Kidney glomerular epithelial cell (primary cell): ENCODE measurements around the gene VAV3.
A peak's percentile ranks its signal among the peaks of the same experiment; 100 is the strongest.

Experiments
- DNase-seq: peaks from one replicate; lab custom pipeline; 2025; lab: John Stamatoyannopoulos, UW

VAV3 gene

DNA sequence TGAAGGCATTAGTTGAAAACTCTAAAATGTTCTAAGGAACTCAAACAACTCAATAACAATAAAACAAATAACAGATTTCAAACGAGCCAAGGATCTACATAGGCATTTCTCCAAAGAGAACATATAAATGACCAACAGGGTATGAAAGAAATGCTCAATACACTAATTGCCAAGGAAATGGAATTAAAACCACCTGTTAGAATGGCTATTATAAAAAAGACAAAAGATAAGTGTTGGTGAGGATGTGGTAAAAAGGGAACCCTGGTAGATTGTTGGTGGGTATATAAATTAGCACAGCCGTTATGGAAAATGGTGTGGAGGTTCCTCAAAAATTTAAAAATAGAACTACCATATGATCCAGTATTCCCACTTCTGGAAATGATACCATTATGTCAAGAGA is 9.1 kb upstream of the VAV3 start:
- DNase-seq: no peak

DNA sequence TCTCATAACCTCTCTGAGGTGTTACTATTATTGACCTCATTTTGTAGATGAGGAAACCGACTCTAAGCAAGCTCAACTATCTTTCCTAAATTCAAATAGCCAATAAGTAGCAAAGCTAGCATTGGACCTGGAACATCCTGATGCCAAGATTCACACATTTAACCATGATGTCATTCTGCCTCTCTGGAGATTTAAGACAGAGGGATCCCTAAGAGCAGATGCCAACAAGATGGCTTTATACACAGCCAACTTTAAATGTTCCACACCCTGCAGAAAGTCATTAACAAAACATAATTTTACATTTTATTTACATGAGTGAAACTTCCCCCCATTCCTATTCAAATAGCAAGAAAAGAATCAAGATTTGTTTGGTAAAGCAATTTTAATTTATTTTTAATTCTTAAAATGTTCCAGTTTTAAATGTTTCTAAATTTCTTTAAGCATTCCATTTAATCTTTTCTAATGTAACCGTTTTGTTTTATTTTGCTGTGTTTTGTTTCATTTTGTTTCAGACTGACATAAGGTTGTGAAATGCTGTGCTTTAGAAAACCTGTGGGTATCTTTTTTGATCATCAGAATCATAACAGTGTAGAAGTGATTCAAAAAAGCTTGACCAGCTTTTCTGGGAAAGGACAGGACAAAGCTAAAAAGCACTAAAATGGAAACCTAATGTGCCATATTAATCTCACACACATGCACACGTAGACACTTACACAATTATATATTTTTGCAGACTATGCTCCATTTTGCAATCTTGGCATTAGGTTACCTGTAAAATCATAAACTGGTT is 7.6 kb upstream of the VAV3 start:
- no peak for DNase-seq

DNA sequence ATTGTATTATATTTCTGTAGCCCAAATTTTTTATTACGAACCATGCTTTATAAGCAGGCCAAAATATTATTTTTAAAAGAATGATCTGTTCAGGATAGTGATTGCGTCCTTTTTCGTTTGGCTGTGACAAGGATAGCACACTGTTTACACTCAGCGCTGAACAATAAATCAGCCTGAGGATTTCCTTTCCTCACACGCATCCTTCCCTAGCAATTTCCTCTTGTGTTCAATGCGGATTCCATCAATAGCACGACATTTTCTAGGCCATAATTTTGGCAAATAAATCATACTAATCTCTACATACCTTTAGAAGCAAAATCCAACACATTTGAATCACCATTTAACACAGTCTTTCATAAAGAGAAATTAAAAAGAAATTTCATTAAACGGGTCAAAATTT is 1.6 kb upstream of the VAV3 start:
- no peak for DNase-seq

DNA sequence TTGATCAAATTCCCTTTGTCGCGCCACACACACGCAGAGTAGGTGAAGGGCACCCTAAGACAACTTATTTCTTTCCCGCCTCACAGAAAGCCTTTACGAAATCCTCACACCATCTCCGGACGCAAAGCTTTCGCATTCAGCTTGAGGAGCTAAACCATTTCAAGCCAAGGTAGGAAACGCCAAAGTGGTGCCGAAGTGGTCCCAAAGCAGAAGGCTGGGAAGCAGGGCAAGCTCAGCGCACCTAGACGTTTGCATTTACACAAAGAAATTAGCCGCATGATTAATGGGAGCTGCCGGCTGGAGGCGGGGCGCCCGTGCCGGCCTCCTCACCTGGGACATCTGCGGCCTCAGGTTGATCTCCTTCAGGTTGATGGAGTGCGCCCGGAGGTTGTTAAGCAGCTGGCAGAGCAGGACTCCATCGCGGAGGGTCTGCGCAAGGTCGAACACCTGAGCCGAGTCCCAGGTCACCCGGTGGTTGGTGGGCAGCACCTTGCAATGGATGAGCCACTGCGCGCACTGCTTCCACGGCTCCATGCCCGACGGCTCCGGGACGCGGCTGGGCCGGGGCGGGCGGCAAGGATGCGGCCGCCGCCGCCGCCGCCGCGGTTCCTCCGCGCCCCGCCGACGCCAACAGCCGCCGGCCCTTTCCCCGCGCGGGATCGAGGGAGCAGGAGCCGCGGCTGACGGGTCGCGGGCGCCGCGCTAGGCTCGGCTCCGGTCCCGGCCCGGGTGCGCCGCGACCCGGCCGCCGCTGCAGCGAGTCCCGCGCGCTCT is 457 bp downstream of the VAV3 start:
- DNase-seq: no peak

DNA sequence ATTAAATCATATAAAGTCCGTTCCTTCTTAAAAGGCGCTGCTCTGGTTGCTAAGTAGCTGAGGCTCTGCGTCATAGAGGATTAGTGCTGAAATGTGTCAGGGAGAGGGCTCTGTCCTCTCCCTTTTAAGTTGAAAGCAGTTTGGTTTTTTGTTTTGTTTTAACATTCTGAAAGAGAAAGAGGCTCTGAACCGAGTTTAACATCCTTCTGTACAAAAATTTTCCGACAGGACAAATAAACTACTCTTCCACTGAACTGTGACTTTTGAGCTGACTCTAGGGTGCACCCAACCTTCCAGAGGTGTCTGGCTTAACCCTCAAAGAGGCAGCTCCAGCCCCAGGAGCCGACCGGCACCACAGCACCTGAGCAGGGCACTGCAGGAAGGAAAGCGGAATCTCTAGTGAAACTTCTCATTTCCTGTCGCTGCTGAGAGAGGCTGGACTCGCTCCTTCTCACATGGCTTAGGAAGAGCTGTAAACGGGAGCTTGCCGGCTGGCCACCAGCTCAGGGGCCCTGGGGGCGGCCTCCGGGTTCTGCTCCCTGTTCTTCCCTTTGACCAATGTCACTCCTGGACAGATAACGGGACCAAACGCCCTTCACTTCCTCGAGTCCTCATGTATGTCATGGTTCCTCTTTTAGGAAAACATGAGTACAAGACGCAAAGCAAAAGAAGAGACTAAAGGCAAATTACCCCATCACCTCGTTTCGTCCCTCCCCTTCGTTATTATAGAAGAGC is 1.2 kb downstream of the VAV3 start:
- DNase-seq: peak; percentile 18

DNA sequence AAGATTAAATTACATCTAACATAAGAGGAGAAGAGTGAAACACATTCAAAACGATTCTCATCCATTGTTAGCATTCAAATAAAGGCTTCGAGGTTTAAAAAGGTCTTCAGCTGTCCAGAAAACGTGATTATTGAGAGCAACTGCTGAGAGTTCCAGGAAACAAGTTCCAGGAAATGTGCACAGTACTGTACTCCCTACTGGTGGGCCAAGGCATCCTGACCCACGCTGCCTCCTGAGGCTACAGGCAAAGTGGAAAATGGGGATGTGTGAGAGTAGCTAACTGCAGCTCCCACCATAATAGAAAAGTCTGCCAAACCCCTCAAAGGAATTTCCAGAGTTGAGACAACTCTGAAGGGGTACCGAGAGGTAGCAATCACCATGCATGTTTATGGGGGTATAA is 2.0 kb downstream of the VAV3 start:
- no peak for DNase-seq

DNA sequence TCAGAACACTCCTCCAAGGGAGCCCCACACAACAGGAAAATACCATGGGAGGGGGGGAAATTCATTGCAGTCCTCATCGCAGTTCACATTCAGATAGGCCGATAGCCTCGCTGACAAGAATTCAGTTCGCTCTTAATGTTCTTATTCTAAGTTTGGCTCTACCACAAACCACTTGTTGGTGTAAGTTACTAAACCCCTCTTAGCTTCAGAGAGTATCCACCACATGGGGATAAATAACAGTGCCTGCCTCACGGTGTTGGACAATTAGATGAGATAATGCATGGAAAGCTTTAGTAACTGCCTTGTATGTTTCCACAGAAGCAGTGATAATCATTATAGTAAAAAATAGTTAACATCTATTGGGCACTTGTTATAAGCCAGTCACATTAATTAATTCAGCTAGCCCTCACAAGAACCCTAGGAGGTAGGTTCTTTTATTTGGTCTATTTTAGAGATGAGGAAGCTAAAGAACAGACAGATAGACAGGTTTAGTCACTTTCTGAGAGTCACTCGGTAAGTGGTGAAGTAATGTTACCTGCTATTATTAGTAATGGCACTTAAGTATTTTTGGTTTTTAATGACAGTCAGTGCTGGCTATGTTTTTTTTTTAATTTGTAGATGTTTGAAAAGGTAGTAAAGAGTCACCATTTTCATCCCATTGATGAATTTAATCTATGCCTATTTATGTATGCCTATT is 10.1 kb downstream of the VAV3 start:
- DNase-seq: no peak

DNA sequence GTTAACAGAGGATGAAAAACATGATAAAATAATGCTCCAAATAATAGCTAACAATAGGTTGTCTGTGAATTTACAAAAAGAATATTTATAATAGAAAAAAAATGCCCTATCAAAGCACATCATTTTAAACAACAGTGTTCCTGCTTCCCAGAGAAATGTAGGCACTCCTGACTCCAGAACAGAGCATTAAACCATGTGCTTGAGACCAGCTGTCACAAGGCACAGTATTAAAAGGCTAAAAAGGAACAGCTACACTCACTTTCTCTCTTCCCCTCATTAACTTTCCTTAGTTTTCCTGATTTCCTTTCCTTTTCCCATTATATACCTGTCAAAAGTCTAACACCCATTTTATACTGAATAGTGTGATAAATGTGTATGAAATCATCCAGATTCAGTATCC is 10.9 kb downstream of the VAV3 start:
- DNase-seq: no peak

DNA sequence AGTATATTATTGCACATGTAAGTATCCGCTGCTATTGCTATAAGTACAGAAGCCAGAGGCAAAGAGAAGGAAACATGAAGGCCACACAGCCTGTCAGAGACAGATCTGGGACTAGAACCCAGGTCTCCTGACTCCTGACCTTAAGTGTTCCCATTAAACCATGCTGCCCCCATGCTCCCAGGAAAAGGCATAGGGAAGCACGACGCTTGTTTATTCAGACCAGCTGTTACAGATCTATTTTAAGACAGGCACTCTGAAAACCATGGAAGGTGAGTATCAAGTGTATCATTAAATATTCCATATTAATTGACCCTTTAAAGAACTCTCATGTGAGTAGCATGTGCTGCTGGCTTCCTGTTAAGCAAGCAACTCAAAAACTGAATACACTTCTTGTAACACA is 11.4 kb downstream of the VAV3 start:
- DNase-seq: no peak

DNA sequence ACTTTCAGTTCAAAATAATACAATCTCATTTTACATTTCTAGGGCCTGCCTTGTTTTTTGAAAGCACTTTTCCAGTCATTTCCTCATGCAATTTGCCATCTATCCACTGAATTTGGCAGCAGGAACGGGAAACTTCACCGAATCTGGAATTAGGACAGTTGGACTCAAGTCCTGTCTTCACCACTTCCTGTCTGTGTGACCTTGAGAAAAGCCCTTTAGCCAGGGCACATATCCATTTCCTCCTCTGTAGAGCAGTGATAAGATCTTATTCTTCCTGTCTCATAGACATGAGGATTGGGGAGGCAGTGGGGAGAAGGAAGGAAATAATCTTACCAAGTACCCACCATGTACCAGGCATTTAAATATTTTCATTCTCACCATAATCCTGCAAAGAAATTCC is 12.0 kb downstream of the VAV3 start:
- no peak for DNase-seq

DNA sequence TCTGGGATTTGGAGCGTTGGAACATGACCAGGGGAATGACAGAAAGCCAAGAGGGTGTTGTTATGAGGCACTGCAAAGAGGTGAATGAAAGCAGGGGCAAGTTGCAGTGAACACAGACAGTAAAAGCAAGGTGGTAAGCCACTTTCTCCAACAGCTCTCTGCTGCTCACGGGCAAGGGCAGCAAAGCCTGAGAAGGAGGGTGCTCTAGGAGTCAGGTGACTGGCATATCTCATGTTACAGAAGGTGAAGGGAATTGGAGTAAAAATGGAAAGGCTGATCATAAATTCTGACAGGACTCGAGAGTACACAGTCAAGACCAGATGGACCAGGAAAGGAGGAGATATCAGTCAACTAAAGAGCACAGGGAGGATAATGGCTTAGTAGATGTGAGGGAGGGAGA is 14.5 kb downstream of the VAV3 start:
- no peak for DNase-seq

DNA sequence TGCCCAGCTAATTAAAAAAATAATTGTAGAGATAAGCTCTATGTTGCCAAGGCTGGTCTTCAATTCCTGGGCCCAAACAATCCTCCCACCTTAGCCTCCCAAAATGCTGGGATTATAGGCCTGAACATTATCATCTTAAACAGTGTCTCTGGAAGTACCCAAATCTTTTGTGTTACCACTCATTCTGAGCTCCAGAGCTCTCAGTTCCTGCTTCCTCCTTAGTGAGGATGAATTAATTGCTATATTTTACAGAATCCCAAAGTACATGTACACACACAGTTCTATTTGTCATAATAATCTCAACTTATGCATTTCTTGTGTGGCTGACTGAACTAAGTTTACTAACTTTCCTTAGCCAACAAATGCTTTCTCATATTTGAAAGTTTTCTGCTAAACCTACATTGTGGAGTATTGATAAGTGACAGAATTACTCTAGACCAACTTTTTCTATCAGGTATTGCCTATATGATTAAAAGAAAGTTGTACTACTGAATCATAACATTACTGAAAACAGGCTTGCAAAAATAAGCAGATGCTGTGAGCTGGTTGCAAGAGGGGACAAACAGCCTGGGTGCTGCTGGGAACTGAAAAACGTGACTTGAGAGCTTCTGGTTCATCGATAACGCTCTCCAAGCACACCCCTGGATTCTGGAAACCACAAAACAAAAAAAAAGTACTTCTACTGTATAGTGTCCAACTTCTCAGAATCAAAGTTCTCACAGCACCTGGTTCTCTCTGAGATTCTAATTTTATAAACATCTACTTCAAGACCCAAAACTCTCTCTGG is 15.3 kb downstream of the VAV3 start:
- DNase-seq: no peak

DNA sequence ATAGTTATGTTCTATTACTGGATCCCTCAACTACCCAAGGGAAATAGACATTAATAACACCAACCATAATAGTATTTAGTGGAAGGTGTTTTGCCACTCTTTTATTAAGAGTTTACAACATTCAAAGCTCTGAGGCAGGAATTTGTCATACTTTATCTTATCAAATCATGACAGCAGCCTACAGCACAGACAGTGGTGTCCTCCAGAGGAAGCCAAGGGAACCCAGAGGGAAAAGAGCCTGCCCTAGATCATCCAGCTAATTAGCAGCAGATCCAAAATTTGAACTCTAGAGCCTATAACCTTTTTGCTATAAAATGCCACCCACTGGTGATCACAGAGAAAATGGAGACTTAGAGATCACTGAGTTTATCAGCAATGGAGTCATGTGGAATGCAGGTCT is 18.2 kb downstream of the VAV3 start:
- no peak for DNase-seq

DNA sequence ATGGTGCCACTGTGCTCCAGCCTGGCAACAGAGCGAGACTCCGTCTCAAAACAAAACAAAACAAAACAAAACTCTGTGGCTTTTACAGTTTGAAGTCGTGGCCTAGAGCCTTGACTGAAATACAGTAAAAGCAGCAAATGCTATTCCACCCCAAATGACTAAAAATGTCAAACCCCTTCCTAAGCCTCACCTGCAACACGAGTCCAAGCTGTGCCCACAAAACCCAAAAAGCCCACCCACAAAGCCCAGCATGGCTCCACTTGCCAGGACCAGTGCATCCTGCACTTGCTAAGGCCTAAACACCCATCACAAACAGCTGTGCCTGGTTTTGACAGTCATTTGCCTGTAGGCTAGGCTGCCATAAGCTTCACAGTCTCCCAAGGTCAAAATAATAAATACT is 21.3 kb downstream of the VAV3 start:
- DNase-seq: no peak

DNA sequence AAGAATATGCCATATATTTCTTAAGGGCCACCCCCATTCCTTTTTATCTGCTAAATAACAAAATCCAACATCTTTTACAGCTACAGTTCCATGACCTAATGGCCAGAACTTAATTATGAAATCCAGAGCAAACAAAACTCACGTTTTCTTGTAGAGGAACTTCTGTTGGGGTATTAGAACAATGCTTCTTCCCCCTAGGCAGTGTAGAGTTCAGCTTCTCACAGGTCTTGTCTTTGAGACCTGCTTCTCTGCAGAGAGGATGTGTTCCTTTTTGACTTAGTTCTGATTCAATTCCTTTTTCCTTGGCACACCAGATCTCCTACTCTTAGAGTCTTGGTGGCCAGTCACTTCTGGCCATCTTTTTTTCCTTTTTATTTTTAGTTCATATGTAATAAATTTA is 22.2 kb downstream of the VAV3 start:
- DNase-seq: no peak

DNA sequence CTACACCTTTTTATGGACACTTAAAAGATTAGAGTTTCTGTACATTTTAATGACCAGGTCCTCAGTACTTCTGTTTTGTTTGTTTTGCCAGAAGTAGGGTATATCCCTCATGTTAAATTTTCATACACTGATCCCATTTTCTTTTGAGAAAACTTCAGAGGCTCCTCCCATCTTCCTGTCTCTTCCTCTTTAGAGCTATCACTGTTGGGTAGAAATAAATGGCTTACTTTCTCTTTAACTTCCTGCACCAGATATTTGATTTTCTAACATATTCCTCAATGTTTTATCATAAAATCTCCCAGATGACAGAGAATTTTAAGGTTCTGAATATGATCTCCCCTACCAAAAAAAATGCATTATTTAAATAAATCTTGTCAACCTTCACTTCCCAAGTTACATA is 23.4 kb downstream of the VAV3 start:
- no peak for DNase-seq

DNA sequence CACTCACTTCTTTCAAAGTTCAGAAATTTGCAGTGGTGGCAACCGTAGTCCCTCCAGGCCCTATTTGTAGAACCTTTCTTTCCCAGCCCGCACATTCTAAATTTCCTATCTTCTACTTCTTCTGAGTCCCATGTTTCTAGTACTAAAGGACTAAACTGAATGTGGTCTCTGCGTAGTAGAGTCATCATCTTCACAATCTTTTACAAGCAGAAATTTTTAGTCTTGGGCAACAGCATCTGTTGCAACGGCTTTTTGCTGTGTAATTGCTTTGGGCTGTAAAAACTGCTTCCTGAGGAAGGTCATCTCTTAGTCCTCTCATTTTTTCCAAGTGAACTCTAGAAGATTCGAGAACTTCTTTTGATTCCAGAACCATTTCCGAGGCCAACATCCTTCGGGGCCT is 23.9 kb downstream of the VAV3 start:
- DNase-seq: no peak

DNA sequence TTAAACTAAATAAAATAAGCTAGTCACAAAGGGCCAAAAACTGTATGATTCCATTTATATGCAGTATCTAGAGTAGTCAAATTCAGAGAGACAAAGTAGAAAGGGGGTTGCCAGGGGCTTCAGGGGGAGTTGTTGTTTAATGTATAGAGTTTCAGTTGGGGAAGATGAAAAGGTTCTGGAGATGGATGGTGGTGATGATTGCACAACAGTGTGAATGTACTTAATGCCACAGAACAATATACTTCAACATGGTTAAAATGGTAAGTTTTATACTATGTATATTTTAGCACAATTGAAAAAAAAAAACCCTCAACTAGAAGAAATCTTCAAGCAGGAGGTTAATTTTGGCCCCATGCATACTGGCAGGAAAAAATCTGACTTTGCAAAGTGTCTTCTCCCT is 24.3 kb downstream of the VAV3 start:
- DNase-seq: no peak

DNA sequence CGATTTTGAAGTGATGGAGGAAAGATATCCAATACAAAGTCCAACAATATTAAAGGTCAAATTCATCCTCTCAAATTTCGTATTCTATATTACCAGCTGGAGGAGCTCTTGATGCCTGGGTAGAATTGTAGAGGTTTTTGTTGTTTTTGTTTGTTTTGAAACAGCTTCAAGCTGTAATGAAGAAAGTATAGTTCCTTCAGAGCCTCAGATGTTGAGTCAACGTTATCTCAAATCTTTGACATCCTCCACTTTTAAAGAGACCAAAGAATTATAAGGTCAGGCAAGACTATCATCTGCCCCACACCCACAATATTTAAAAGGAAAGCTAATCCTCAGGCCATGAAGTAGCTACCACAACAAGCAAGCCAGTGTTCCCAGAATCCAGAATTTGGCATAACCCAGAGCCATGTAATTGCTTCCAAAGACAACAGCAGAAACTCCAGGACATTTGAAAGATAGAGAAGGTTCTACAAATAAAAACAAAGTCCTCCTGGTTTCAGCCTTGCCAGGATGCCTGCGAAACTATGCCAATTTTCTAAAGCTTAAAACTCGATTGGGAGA is 24.9 kb downstream of the VAV3 start:
- DNase-seq: no peak

DNA sequence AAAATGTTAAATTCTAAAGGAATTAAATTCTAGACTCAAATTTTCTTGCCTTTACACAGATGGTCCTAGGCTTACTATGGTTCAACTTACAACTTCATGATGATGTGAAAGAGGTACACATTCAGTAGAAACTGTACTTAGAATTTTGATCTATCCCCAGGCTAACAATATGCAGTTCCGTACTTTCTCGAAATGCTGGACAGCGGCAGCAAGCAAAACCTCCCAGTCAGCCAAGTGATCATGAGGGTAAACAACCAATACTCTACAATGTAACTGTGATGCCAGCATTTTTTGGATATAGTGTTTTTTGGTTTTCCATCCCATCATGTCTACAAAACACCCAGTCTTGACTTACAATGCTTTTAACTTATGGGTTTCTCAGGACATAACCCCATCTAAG is 25.7 kb downstream of the VAV3 start:
- DNase-seq: no peak
